ENCODE data around the gene USP43. TPM values are rescaled to one million over a fixed set of nuclear protein-coding genes. Genes with fewer than 3 reads are reported as not detected.
"Not testable (repeated sequence)": the region's sequence is repeated elsewhere in the genome, so short reads cannot be mapped to it uniquely, and the experiment has no call there.

Gene USP43
- under 1 TPM in 1 of 2 experiments, not detected in 1; 0.10 TPM for total RNA-seq
- polyA plus RNA-seq = not detected
- total RNA-seq = 0.32 to 0.71 (median 0.46) reads per million in 6 experiments

GRCh38 chr17:9644910-9645751 is at the start of gene USP43:
USP43 (plus strand) TSS chr17:9645517; CDS start chr17:9645633, 116 bp downstream.
- Mint-ChIP-seq H3K27ac (peak within 1 kb of the TSS in 2 of 10 donors; percentile 43 to 49), H3K4me3 (peak within 1 kb of the TSS; percentile 73 to 86 (median 84)), H3K36me3 (peaks cover 0 to 5% (median 0%) of the 10 kb centered on the region in 3 donors)

GRCh38 chr17:9597638-9598037 is 47.7 kb upstream of the USP43 start:
- H3K9me3 Mint-ChIP-seq, H3K36me3 Mint-ChIP-seq, DNase-seq, ATAC-seq, POLR2A ChIA-PET, H3K4me1 Mint-ChIP-seq, H3K4me3 Mint-ChIP-seq, H3K27ac Mint-ChIP-seq: not testable (repeated sequence)
- peaks cover 11 to 21% (median 15%) of the 10 kb centered on the region in 5 donors for H3K27me3 Mint-ChIP-seq

More at GRCh38 chr17:9644910-9645751, at the start of gene USP43:
- POLR2A ChIA-PET = no interaction called here
- Mint-ChIP-seq H3K27me3 (peaks cover 31 to 63% (median 35%) of the 10 kb centered on the region in 5 donors), H3K9me3 (peaks cover 0 to 3% (median 0%) of the 10 kb centered on the region in 9 donors), H3K4me1 (peaks cover 8 to 16% (median 12%) of the 10 kb centered on the region in 4 donors)
- DNase-seq (peak in 4 of 10 donors; percentile 1 to 13 (median 8)), ATAC-seq (peak; percentile 70 to 72)

GRCh38 chr17:9598661-9599060 is 46.7 kb upstream of the USP43 start:
- peaks cover 12 to 24% (median 17%) of the 10 kb centered on the region in 5 donors for H3K27me3 Mint-ChIP-seq
- H3K36me3 Mint-ChIP-seq = no peaks in the 10 kb centered on the region
- POLR2A ChIA-PET = no interaction called here
- no peaks in the 10 kb centered on the region for H3K4me1 Mint-ChIP-seq
- no peak overlapping the region for H3K27ac Mint-ChIP-seq
- H3K9me3 Mint-ChIP-seq = peaks cover 0 to 4% (median 0%) of the 10 kb centered on the region in 9 donors
- H3K4me3 Mint-ChIP-seq = no peak overlapping the region
- ATAC-seq = no peak
- DNase-seq = no peak

- not testable (repeated sequence) for ATAC-seq, H3K9me3 Mint-ChIP-seq
These were observed 40.7 kb upstream of the USP43 start for GRCh38 chr17:9604583-9604982.

GRCh38 chr17:9606453-9606852 is 38.9 kb upstream of the USP43 start:
- Mint-ChIP-seq H3K27me3 (peaks cover 14 to 44% (median 22%) of the 10 kb centered on the region in 5 donors), H3K9me3 (peaks cover 0 to 2% (median 0%) of the 10 kb centered on the region in 9 donors), H3K4me3 (no peak overlapping the region), H3K27ac (no peak overlapping the region), H3K4me1 (no peaks in the 10 kb centered on the region), H3K36me3 (no peaks in the 10 kb centered on the region)
- ATAC-seq = no peak
- POLR2A ChIA-PET = no interaction called here
- DNase-seq = no peak

More at GRCh38 chr17:9604583-9604982, 40.7 kb upstream of the USP43 start:
- DNase-seq, H3K27ac Mint-ChIP-seq, H3K4me1 Mint-ChIP-seq, POLR2A ChIA-PET, H3K36me3 Mint-ChIP-seq, H3K4me3 Mint-ChIP-seq: not testable (repeated sequence)
- peaks cover 14 to 38% (median 25%) of the 10 kb centered on the region in 5 donors for H3K27me3 Mint-ChIP-seq

- H3K9me3 Mint-ChIP-seq, H3K4me1 Mint-ChIP-seq, DNase-seq, H3K36me3 Mint-ChIP-seq, H3K27ac Mint-ChIP-seq, ATAC-seq, POLR2A ChIA-PET, H3K4me3 Mint-ChIP-seq: not testable (repeated sequence)
- H3K27me3 Mint-ChIP-seq = peaks cover 14 to 44% (median 24%) of the 10 kb centered on the region in 5 donors
These were observed 38.3 kb upstream of the USP43 start for GRCh38 chr17:9607058-9607457.

- no peaks in the 10 kb centered on the region for H3K4me1 Mint-ChIP-seq
- no peak overlapping the region for H3K27ac Mint-ChIP-seq
- H3K4me3 Mint-ChIP-seq = no peak overlapping the region
- DNase-seq (no peak), ATAC-seq (no peak)
- POLR2A ChIA-PET = no interaction called here
- H3K36me3 Mint-ChIP-seq = no peaks in the 10 kb centered on the region
- peaks cover 6 to 16% (median 14%) of the 10 kb centered on the region in 5 donors for H3K27me3 Mint-ChIP-seq
- H3K9me3 Mint-ChIP-seq = no peaks in the 10 kb centered on the region
These were observed 33.8 kb upstream of the USP43 start for GRCh38 chr17:9611557-9611956.

GRCh38 chr17:9612006-9612405 is 33.3 kb upstream of the USP43 start:
- no peak for DNase-seq
- no peaks in the 10 kb centered on the region for H3K9me3 Mint-ChIP-seq

GRCh38 chr17:9615486-9615885 is 29.8 kb upstream of the USP43 start:
- POLR2A ChIA-PET = no interaction called here
- DNase-seq = no peak
- Mint-ChIP-seq H3K27ac (no peak overlapping the region), H3K9me3 (no peaks in the 10 kb centered on the region), H3K4me3 (no peak overlapping the region), H3K27me3 (peaks cover 0 to 9% (median 8%) of the 10 kb centered on the region in 5 donors), H3K4me1 (no peaks in the 10 kb centered on the region), H3K36me3 (no peaks in the 10 kb centered on the region)
- no peak for ATAC-seq

More at GRCh38 chr17:9612006-9612405, 33.3 kb upstream of the USP43 start:
- Mint-ChIP-seq H3K4me3 (no peak overlapping the region), H3K27ac (no peak overlapping the region), H3K4me1 (no peaks in the 10 kb centered on the region), H3K36me3 (no peaks in the 10 kb centered on the region), H3K27me3 (peaks cover 6 to 16% (median 13%) of the 10 kb centered on the region in 5 donors)
- no peak for ATAC-seq
- POLR2A ChIA-PET = no interaction called here

- H3K4me3 Mint-ChIP-seq = no peak overlapping the region
- peaks cover 0 to 5% (median 0%) of the 10 kb centered on the region in 5 donors for H3K27me3 Mint-ChIP-seq
- H3K36me3 Mint-ChIP-seq = peaks cover 0 to 40% (median 3%) of the 10 kb centered on the region in 3 donors
- POLR2A ChIA-PET = no interaction called here
- H3K27ac Mint-ChIP-seq = no peak overlapping the region
- no peaks in the 10 kb centered on the region for H3K4me1 Mint-ChIP-seq
- DNase-seq (no peak), ATAC-seq (no peak)
- H3K9me3 Mint-ChIP-seq = peaks cover 8 to 43% (median 36%) of the 10 kb centered on the region in 9 donors
These were observed 22.4 kb upstream of the USP43 start for GRCh38 chr17:9622961-9623360.

GRCh38 chr17:9628509-9628908 is 16.8 kb upstream of the USP43 start:
- Mint-ChIP-seq H3K9me3 (peaks cover 6 to 26% (median 21%) of the 10 kb centered on the region in 9 donors), H3K36me3 (peaks cover 0 to 23% (median 3%) of the 10 kb centered on the region in 3 donors), H3K27me3 (peaks cover 6 to 22% (median 18%) of the 10 kb centered on the region in 5 donors), H3K4me1 (peaks cover 0 to 4% (median 0%) of the 10 kb centered on the region in 4 donors), H3K27ac (no peak overlapping the region), H3K4me3 (no peak overlapping the region)
- POLR2A ChIA-PET = no interaction called here
- ATAC-seq = no peak
- no peak for DNase-seq

GRCh38 chr17:9632741-9633140 is 12.6 kb upstream of the USP43 start:
- H3K4me3 Mint-ChIP-seq = no peak overlapping the region
- ATAC-seq (no peak), DNase-seq (no peak)
- peaks cover 9 to 40% (median 30%) of the 10 kb centered on the region in 5 donors for H3K27me3 Mint-ChIP-seq
- H3K9me3 Mint-ChIP-seq = peaks cover 0 to 3% (median 0%) of the 10 kb centered on the region in 9 donors
- peaks cover 0 to 4% (median 0%) of the 10 kb centered on the region in 4 donors for H3K4me1 Mint-ChIP-seq
- POLR2A ChIA-PET = no interaction called here
- H3K27ac Mint-ChIP-seq = no peak overlapping the region
- H3K36me3 Mint-ChIP-seq = no peaks in the 10 kb centered on the region

GRCh38 chr17:9635340-9635739 is 10.0 kb upstream of the USP43 start:
- POLR2A ChIA-PET = no interaction called here
- Mint-ChIP-seq H3K36me3 (no peaks in the 10 kb centered on the region), H3K4me3 (no peak overlapping the region), H3K4me1 (peaks cover 0 to 4% (median 0%) of the 10 kb centered on the region in 4 donors), H3K27ac (no peak overlapping the region), H3K9me3 (peaks cover 0 to 6% (median 0%) of the 10 kb centered on the region in 9 donors), H3K27me3 (peaks cover 6 to 52% (median 28%) of the 10 kb centered on the region in 5 donors)
- ATAC-seq (no peak), DNase-seq (no peak)

Data from naive thymus-derived CD8-positive, alpha-beta T cell (primary cell).